Activated B cell treated with CpG ODN at 0.5 μM for 24 hours (primary cell): Measurements from ENCODE around the gene NEK4. TPM values are rescaled to one million over a fixed set of nuclear protein-coding genes. Genes with fewer than 3 reads are reported as not detected.

Experiments
- ATAC-seq: fragments of 200-7000 bp; cut with Tn5 transposase; one replicate; pipeline ENCODE4 v1.10.0; 2021; ENCODE audit warnings: low read depth, mild to moderate bottlenecking, moderate library complexity
- CTCF ChIA-PET: fragments of 350-600 bp; sonication (Branson Sonifier 250); formaldehyde crosslinking; loops from one replicate; lab custom pipeline; 2021; ENCODE audit warnings: antibody characterized with exemption; lab: Charles Lee
- POLR2A ChIA-PET: fragments of 350-600 bp; sonication (Branson Sonifier 250); formaldehyde crosslinking; loops from one replicate; lab custom pipeline; 2021; ENCODE audit warnings: antibody characterized with exemption; lab: Charles Lee
- DNase-seq: peaks from one replicate; pipeline ENCODE4 v3.0.0; 2022
- H3K27ac Mint-ChIP-seq: one replicate; pipeline ENCODE4 v1.8.0; 2020; ENCODE audit warnings: mixed read lengths
- H3K27me3 Mint-ChIP-seq: one replicate; pipeline ENCODE4 v1.8.0; 2021; ENCODE audit warnings: mixed read lengths
- H3K36me3 Mint-ChIP-seq: one replicate; pipeline ENCODE4 v1.8.0; 2021; ENCODE audit warnings: low read depth, mixed read lengths
- H3K4me1 Mint-ChIP-seq: one replicate; pipeline ENCODE4 v1.8.0; 2021; ENCODE audit warnings: mixed read lengths
- H3K4me3 Mint-ChIP-seq: one replicate; pipeline ENCODE4 v1.8.0; 2020; ENCODE audit warnings: mild to moderate bottlenecking, mixed read lengths
- H3K9me3 Mint-ChIP-seq: one replicate; pipeline ENCODE4 v1.8.0; 2020; ENCODE audit warnings: mixed read lengths
- CTCF ChIP-seq: fragments of 200-600 bp; IDR thresholded peaks from one replicate; pipeline ENCODE4 v1.8.0; 2022; ENCODE audit warnings: antibody characterized with exemption, mild to moderate bottlenecking
- intact Hi-C: fragments of 100-400 bp; cut with micrococcal nuclease; formaldehyde crosslinking; loops from one replicate; pipeline ENCODE4 v1.15.1; 2024
- total RNA-seq: library from RNA; stranded (reverse); gene quantifications from 2 replicates; pipeline ENCODE4 v1.2.3, GENCODE V29; 2022

The NEK4 gene
- total RNA-seq, 1 donor from 2014 or later = 24.5 TPM

DNA sequence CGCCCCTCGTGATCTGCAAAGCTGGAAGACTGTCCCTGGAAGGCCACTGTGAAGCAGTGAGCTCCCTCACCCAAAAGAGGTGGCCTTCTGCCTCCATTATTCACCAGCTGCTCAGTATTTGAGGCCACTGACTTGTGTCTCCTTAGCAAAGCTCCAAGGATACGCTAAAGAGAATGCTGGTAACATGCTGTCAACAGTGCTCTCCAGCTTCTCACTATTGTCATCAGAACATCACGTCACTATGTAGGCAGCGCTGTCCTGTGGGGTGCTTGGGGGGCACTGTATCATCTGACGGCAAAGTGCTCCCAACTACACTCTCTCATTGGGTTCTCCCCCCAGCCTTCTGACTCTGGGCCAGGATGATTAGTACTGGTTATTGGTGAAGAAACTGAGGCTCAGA is 45.5 kb upstream of the NEK4 start:
- no peaks in the 10 kb centered on the region for H3K27me3 Mint-ChIP-seq
- ChIA-PET POLR2A (no interaction called here), CTCF (no interaction called here)
- ATAC-seq (no peak), DNase-seq (no peak)
- no peak overlapping the region for H3K4me3 Mint-ChIP-seq
- no peaks in the 10 kb centered on the region for H3K36me3 Mint-ChIP-seq
- no peaks in the 10 kb centered on the region for H3K4me1 Mint-ChIP-seq
- TF ChIP-seq CTCF = no peak
- intact Hi-C loops = loop anchor here (5.0 kb wide), 1 partner anchor 44 kb away; the partner anchor contains the start of gene NEK4
- no peaks in the 10 kb centered on the region for H3K9me3 Mint-ChIP-seq
- H3K27ac Mint-ChIP-seq = no peak overlapping the region

GRCh38 chr3:52813810-52814209 is 43.1 kb upstream of the NEK4 start:
- no peak for TF ChIP-seq CTCF
- H3K27ac Mint-ChIP-seq = no peak overlapping the region
- intact Hi-C loops = no loop called here
- peaks cover 2% of the 10 kb centered on the region for H3K4me1 Mint-ChIP-seq
- no peaks in the 10 kb centered on the region for H3K9me3 Mint-ChIP-seq
- ATAC-seq (no peak), DNase-seq (no peak)
- no peak overlapping the region for H3K4me3 Mint-ChIP-seq
- H3K27me3 Mint-ChIP-seq = no peaks in the 10 kb centered on the region
- ChIA-PET CTCF (no interaction called here), POLR2A (no interaction called here)
- H3K36me3 Mint-ChIP-seq = no peaks in the 10 kb centered on the region

DNA sequence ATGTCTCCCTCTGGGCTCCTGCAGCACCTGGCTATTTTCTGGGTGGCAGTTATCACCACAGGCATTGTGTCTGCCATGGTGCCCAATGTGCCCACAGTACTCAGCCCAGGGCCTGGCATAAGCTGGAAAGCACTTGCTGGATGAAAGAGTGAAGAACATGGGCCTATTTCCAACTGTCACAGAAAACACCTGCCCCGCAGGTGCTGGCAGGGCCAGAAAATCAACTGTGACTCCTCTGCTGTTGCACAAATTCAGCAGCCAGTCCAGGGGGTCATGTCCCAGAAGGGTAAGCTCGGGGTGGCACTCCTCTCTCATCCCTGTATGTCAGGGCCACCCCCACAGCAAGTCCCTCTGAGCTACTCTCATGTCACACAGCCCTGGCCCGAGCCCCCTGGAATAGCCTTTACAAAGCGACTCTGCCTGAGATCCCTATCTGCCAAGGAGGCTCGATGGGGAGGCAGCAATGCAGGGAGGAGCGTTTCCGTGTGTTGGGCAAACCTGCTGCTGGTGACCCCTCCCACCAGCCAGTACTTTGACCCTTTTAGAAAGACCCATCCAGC is 40.8 kb upstream of the NEK4 start:
- H3K9me3 Mint-ChIP-seq = no peaks in the 10 kb centered on the region
- H3K36me3 Mint-ChIP-seq = no peaks in the 10 kb centered on the region
- H3K27ac Mint-ChIP-seq = no peak overlapping the region
- ATAC-seq (no peak), DNase-seq (no peak)
- TF ChIP-seq CTCF = no peak
- CTCF ChIA-PET = no interaction called here
- H3K4me1 Mint-ChIP-seq = peaks cover 2% of the 10 kb centered on the region
- POLR2A ChIA-PET = no interaction called here
- no peaks in the 10 kb centered on the region for H3K27me3 Mint-ChIP-seq
- no peak overlapping the region for H3K4me3 Mint-ChIP-seq
- intact Hi-C loops = no loop called here

GRCh38 chr3:52810923-52811322 is 40.2 kb upstream of the NEK4 start:
- POLR2A ChIA-PET = no interaction called here
- TF ChIP-seq CTCF = no peak
- intact Hi-C loops = no loop called here
- H3K4me3 Mint-ChIP-seq = no peak overlapping the region
- no peak overlapping the region for H3K27ac Mint-ChIP-seq
- no peaks in the 10 kb centered on the region for H3K27me3 Mint-ChIP-seq
- ATAC-seq (no peak), DNase-seq (no peak)
- H3K9me3 Mint-ChIP-seq = no peaks in the 10 kb centered on the region
- CTCF ChIA-PET = no interaction called here
- peaks cover 2% of the 10 kb centered on the region for H3K4me1 Mint-ChIP-seq
- no peaks in the 10 kb centered on the region for H3K36me3 Mint-ChIP-seq

GRCh38 chr3:52809662-52810377 is 39.1 kb upstream of the NEK4 start:
- Mint-ChIP-seq H3K36me3 (no peaks in the 10 kb centered on the region), H3K4me1 (peaks cover 2% of the 10 kb centered on the region), H3K27me3 (no peaks in the 10 kb centered on the region), H3K9me3 (no peaks in the 10 kb centered on the region), H3K4me3 (no peak overlapping the region), H3K27ac (no peak overlapping the region)
- CTCF ChIA-PET = no interaction called here
- intact Hi-C loops = no loop called here
- POLR2A ChIA-PET = no interaction called here
- ATAC-seq (no peak), DNase-seq (no peak)
- no peak for TF ChIP-seq CTCF
